Activated CD4-positive, alpha-beta T cell treated with anti-CD3 and anti-CD28 coated beads, Interleukin-2, amount 50 U/mL, for 1 hour (primary cell): ENCODE results near the gene ASTN2.
"Not testable (repeated sequence)": the region's sequence is repeated elsewhere in the genome, so short reads cannot be mapped to it uniquely, and the experiment has no call there.

Source experiments
- DNase-seq: peaks from one replicate; pipeline ENCODE4 v3.0.0-alpha.2; 2020

ASTN2 gene

GRCh38 chr9:117073071-117073470 is 341.8 kb downstream of the ASTN2 start:
- DNase-seq, result no peak

- no peak for DNase-seq
Measured at GRCh38 chr9:117072216-117072615, 342.6 kb downstream of the ASTN2 start.

GRCh38 chr9:117071673-117072207 is 343.1 kb downstream of the ASTN2 start:
- DNase-seq, result not testable (repeated sequence)

- no peak for DNase-seq
Measured at GRCh38 chr9:117063721-117064471, 351.0 kb downstream of the ASTN2 start.

- DNase-seq, result no peak
Measured at GRCh38 chr9:117060963-117061362, 353.9 kb downstream of the ASTN2 start.

GRCh38 chr9:117050007-117050406 is 364.9 kb downstream of the ASTN2 start:
- no peak for DNase-seq

GRCh38 chr9:117046666-117047327 is 368.1 kb downstream of the ASTN2 start:
- no peak for DNase-seq

- no peak for DNase-seq
Measured at GRCh38 chr9:117044241-117044640, 370.6 kb downstream of the ASTN2 start.

GRCh38 chr9:117043159-117043558 is 371.7 kb downstream of the ASTN2 start:
- DNase-seq, result no peak

GRCh38 chr9:117035546-117035945 is 379.3 kb downstream of the ASTN2 start:
- no peak for DNase-seq

GRCh38 chr9:117034866-117035265 is 380.0 kb downstream of the ASTN2 start:
- no peak for DNase-seq

GRCh38 chr9:117030254-117030768 is 384.5 kb downstream of the ASTN2 start:
- DNase-seq, result no peak

GRCh38 chr9:117029341-117029740 is 385.5 kb downstream of the ASTN2 start:
- no peak for DNase-seq

- no peak for DNase-seq
Measured at GRCh38 chr9:117028103-117028858, 386.6 kb downstream of the ASTN2 start.

- no peak for DNase-seq
Measured at GRCh38 chr9:117021906-117022305, 393.0 kb downstream of the ASTN2 start.

- DNase-seq, result no peak
Measured at GRCh38 chr9:117018966-117019617, 395.8 kb downstream of the ASTN2 start.

GRCh38 chr9:117017414-117017985 is 397.4 kb downstream of the ASTN2 start:
- no peak for DNase-seq

- no peak for DNase-seq
Measured at GRCh38 chr9:117014061-117014460, 400.8 kb downstream of the ASTN2 start.

GRCh38 chr9:117013440-117013995 is 401.3 kb downstream of the ASTN2 start:
- no peak for DNase-seq

GRCh38 chr9:117010061-117010460 is 404.8 kb downstream of the ASTN2 start:
- no peak for DNase-seq

GRCh38 chr9:117008876-117009275 is 406.0 kb downstream of the ASTN2 start:
- no peak for DNase-seq

GRCh38 chr9:117008461-117008860 is 406.4 kb downstream of the ASTN2 start:
- DNase-seq, result no peak
